NK-92 (cell line): ENCODE data around the gene LIMA1.
"Not testable (repeated sequence)": the region's sequence is repeated elsewhere in the genome, so short reads cannot be mapped to it uniquely, and the experiment has no call there.

Experiments used
- DNase-seq: peaks from one replicate; lab custom pipeline; 2025; ENCODE audit not compliant: unreplicated experiment; lab: John Stamatoyannopoulos, UW

LIMA1 gene

GRCh38 chr12:50248411-50248810 is 34.9 kb downstream of the LIMA1 start:
- DNase-seq = no peak

- not testable (repeated sequence) for DNase-seq
Observed at GRCh38 chr12:50247665-50248064, 35.7 kb downstream of the LIMA1 start.

GRCh38 chr12:50246873-50247612 is 36.3 kb downstream of the LIMA1 start:
- DNase-seq = no peak

GRCh38 chr12:50246197-50246865 is 37.0 kb downstream of the LIMA1 start:
- no peak for DNase-seq

GRCh38 chr12:50243507-50243906 is 39.8 kb downstream of the LIMA1 start:
- DNase-seq = no peak

GRCh38 chr12:50242751-50243191 is 40.5 kb downstream of the LIMA1 start:
- DNase-seq = no peak

- DNase-seq = no peak
Observed at GRCh38 chr12:50241178-50241577, 42.1 kb downstream of the LIMA1 start.

- DNase-seq = no peak
Observed at GRCh38 chr12:50240792-50241114, 42.6 kb downstream of the LIMA1 start.

GRCh38 chr12:50240096-50240791 is 43.1 kb downstream of the LIMA1 start:
- no peak for DNase-seq

GRCh38 chr12:50239355-50239891 is 43.9 kb downstream of the LIMA1 start:
- DNase-seq = no peak

- DNase-seq = no peak
Observed at GRCh38 chr12:50234347-50234746, 49.0 kb downstream of the LIMA1 start.

GRCh38 chr12:50232771-50233209 is 50.5 kb downstream of the LIMA1 start:
- no peak for DNase-seq

- DNase-seq = no peak
Observed at GRCh38 chr12:50232206-50232605, 51.1 kb downstream of the LIMA1 start.

- no peak for DNase-seq
Observed at GRCh38 chr12:50231346-50231745, 52.0 kb downstream of the LIMA1 start.

- no peak for DNase-seq
Observed at GRCh38 chr12:50230217-50230616, 53.1 kb downstream of the LIMA1 start.

- no peak for DNase-seq
Observed at GRCh38 chr12:50224026-50224692, 59.2 kb downstream of the LIMA1 start.

- DNase-seq = no peak
Observed at GRCh38 chr12:50222275-50222783, 61.0 kb downstream of the LIMA1 start.

GRCh38 chr12:50221228-50222008 is 61.9 kb downstream of the LIMA1 start:
- DNase-seq = no peak

- DNase-seq = no peak
Observed at GRCh38 chr12:50220363-50220995, 62.8 kb downstream of the LIMA1 start.

GRCh38 chr12:50219544-50219943 is 63.8 kb downstream of the LIMA1 start:
- DNase-seq = no peak
